ENCODE results near the gene LIMCH1.

- TF ChIP-seq POLR2A (IDR thresholded peaks at IDR 0.05; ENCODE audit: low read depth, low read length) = no peak
- TF ChIP-seq POLR2AphosphoS5 (IDR thresholded peaks at IDR 0.05; ENCODE audit: low read depth, low read length) = no peak
Observed at GRCh38 chr4:41496977-41497376, 41.0 kb upstream of the LIMCH1 start.
